Right ventricle myocardium inferior (tissue), 1 donor: ENCODE results near the gene PPP1R14C. TPM values are rescaled to one million over a fixed set of nuclear protein-coding genes. Genes with fewer than 3 reads are reported as not detected.

Experiments used
- ATAC-seq: fragments of 200-7000 bp; cut with Tn5 transposase; one replicate; pipeline ENCODE4 v1.9.1; 2020; ENCODE audit warnings: mild to moderate bottlenecking, moderate library complexity
- DNase-seq: peaks from one replicate; pipeline ENCODE4 v3.0.0; 2021; ENCODE audit errors: missing footprints
- intact Hi-C: fragments of 100-400 bp; cut with DNase I; formaldehyde crosslinking; loops from one replicate; pipeline ENCODE4 v1.11.0; 2022
- total RNA-seq: library from RNA; stranded (reverse); fragmentation: NEBNext Ultra II Directional; extraction: Animal tissue kit (Norgen Biotek cat#: 25700); gene quantifications from one replicate; pipeline ENCODE4 v1.2.1, GENCODE V29; 2021
- donor health status: DM: no; HTN: yes; CAD: no; lungs with severe emphysema.

Gene PPP1R14C
- total RNA-seq, 1 donor from 2014 or later: 129 TPM

DNA sequence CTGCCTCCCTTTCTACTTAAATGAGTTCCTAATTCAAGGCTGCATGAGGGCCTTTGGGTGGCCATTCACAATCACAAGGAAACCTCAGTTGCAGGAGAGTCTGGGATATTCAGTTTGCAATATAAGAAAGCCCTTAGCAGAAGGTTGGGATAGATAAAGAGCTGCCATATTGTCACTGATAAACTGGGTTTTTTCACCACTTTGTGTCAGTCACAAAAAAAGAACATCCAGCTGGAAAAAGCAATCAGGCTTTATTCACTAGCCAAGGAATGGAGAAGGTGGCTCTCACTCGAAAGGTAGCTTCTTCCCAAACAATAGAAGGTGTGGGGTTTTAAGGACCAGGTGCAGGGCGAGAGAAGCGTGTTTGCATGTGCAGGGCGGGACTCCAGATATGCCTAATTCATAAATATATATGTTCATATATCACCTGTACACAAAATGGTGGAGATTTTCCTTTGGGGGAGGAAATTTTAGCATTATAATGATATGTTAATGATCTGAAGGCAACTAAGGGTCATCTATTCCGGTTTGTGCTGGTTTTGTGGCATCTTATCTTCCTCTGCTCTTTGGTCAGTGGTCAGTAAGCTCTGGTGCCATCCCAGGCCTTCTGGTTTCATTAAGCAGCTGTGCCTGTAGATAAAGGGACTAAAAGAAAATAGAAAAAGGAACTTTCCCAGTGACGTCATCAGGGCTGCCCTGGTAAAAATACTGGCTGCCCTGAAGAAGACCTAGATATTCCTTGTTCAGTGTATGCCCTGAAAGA lies 128.8 kb downstream of the PPP1R14C start:
- DNase-seq: no peak
- ATAC-seq: no peak
- intact Hi-C loops: no loop called here

DNA sequence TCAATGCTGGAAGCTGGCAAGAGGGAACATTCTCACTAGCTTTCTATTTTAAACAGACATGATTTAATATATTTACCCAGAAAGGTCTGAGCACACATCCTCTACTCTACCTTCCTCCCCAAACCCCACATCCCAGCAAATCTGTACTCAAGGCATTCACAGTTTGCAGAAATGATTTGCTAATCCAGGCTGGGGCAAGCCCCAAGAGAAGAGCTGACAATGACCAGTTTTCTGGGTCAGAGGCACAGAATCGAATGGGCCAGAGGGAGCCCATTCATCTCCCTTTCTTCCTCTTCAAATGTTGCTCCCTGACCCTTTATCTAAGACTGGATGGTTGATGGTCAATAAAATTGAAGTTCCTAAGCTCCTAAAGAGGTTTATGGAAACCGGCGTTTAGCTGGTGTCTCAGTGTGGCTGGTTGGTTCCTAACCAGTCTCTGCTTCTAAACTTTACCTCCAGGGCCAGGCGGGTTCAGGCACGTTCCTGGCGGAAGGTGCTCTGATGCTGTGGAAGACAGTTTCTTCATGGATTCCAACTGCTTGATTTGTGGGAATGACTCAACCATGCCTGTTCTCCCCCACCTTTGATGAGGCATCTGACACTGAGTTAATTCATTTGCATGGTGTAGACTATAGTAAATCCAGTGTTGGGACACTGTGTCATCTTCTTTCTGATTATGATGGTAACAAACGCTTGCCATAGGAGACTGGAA lies 129.6 kb downstream of the PPP1R14C start:
- intact Hi-C loops: no loop called here
- ATAC-seq: no peak
- DNase-seq: no peak

DNA sequence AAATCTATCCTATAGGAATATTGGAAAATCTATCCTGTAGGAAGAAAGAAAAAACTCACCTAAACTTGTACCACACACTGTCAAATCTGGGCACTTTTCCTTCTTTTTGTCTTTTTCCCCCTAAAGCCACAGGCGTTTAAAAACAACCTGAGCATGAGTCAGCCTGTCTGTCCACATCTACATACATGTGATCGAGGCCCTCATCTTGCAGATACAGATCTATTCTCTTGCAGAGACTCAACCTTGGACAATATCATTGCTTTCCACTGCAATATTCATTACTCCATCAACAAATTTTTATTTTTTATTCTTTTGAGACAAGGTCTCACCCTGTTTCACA lies 130.1 kb downstream of the PPP1R14C start:
- ATAC-seq: no peak
- intact Hi-C loops: no loop called here
- DNase-seq: no peak

DNA sequence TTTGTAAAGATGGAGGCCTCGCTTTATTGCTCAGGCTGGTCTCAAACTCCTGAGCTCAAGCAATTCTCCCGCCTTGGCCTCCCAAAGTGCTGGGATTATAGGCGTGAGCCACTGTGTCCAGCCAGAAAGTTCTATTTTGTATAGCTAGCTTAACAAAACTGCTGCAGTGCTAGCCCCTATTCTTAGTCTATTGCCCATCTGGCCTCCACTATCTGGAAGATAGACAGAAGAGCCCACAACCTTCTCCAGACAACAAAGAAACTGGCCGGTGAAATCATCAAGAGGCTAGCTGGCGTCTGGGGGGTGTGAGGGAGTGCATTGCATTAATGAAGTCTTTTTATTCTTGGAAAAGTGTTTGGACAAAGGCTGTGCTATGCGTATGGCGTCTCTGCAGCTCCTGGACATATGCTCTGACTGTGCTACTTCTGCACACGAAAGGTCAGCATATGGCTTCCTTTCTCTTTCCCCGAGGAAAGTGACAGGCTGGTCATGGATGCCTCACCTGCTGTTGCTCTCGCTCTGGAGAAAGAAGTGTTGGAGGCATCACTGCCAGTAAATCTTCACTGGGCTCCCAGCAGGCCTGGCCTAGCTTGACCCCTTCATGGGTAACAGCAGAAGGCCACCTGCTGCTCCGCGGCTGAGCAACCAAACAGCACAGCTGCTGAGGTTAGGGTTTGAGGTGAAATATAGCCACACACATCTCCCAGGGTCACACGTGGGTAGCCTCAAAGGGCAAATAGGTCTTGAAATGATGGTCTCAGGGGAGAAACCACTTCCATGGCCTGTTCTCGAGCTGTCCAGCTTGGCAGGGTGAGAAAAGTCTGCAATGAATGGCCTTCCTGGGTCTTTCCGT lies 130.8 kb downstream of the PPP1R14C start:
- intact Hi-C loops: no loop called here
- DNase-seq (no peak), ATAC-seq (no peak)

DNA sequence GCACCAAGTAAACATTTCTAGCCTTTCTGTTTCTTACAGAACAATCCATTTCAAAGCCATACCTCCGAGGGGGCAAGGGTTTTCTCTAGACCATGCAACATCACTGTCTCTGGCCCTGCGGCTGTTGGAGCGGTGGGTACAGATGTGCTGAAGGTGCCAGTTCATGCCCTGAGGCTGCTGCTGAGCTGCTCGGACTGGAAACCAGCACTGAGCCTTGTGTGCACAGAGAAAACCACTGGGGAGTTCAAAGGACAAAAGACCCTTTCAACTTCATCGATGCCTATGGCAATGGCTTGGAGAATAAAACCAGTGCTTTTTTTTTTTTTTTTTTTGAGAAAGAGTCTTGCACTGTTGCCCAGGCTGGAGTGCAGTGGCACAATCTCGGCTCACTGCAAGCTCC lies 132.6 kb downstream of the PPP1R14C start:
- intact Hi-C loops: no loop called here
- ATAC-seq (no peak), DNase-seq (no peak)

DNA sequence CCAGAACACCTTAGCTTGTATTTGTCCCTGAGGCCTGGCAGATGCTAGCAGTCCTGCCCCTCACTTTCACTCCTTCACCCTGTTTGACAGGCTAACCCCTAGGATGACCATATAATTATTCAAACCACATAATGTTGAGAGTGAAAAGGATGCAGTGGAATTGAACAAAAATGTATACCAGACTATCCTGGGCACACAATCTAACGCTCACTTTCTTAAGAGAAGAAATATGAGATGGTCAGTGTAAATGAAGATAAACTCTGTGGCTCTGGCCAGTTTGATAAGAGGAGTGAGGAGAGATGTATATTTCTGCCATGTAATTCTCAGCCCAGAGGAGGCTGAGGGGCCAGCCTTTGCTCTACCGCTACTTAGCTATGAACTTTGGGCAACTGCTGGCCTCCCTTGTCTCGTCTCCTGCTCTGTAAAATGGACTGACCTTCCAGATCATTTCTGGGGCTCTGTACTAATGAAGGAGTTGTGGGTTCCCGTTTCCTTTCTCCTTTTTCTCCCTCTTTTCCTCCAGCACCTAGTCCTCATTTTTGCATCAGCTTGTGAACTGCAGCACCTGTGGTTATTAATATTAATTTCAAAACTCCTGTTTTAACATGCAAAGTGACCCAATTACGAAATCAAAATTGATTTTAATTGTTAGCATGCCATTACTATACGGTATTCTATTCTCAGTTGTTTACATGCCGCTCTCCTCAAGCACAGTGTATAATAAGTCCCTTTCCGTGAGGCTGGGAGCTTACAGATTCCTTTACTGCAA lies 133.5 kb downstream of the PPP1R14C start:
- intact Hi-C loops: no loop called here
- ATAC-seq (no peak), DNase-seq (no peak)

DNA sequence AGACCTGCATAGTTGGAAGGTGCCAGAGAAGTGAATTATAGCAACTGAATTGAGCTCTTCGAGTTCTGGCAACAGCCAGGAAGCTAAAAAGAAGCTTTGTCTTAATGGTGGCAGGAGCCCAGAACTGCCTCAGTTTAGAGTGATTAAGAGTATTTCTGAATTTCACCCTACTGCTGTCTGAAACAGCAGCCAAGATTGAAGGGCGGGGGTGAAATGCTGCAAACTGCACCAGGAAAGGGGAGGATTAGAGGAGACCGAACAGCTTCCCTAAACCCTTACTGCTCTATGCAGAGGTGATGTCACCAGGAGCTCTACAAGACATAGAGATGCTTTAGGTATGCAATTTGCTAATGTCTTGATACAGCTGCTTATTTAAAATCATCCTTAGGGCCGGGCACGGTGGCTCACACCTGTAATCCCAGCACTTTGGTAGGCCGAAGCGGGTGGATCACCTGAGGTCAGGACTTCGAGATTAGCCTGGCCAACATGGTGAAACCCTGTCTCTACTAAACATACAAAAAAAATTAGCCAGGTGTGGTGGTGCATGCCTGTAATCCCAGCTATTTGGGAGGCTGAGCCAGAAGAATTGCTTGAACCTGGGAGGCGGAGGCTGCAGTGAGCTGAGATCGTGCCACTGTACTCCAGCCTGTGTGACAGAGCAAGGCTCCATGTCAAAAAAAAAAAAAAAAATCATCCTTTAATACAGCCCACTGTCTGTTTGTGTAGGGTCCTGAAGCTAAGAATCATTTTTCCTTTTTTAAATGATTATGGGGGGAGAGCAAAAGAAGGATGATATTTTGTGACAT lies 134.3 kb downstream of the PPP1R14C start:
- intact Hi-C loops: no loop called here
- DNase-seq (no peak), ATAC-seq (no peak)

DNA sequence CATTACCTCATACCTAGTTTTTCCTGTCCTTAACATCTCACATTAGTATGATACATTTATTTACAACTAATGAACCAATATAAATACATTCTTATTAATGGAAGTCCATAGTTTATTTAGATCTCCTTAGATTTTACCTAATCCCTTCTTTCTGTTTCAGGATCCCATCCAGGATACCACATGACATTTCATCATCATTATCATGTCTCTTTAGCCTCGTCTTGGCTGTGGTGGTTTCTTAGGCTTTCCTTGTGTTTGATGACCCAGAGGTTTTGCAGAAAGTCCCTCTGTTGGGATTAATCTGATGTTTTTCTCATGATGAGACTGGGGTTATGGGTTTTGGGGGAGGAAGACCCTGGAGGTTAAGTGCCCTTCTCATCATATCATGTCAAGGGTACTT lies 136.7 kb downstream of the PPP1R14C start:
- DNase-seq (no peak), ATAC-seq (no peak)
- intact Hi-C loops: no loop called here

DNA sequence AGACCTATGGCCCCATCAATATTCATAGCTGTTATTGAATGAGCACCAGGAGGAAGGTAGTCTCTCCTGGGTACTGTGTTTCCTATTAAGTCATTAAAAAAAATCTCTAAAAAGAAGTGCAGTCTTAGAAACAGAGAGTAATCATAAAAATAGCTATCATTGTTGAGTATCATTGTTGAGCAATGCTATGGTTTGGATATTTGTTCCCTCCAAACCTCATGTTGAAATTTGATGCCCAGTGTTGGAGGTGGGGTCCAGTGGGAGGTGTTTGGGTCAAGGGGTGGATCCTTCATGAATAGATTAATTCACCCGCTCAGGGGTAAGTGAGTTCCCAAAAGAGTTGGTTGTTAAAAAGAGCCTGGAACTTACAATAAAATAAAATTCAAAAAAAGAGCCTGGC lies 137.9 kb downstream of the PPP1R14C start:
- ATAC-seq (no peak), DNase-seq (no peak)
- intact Hi-C loops: no loop called here

DNA sequence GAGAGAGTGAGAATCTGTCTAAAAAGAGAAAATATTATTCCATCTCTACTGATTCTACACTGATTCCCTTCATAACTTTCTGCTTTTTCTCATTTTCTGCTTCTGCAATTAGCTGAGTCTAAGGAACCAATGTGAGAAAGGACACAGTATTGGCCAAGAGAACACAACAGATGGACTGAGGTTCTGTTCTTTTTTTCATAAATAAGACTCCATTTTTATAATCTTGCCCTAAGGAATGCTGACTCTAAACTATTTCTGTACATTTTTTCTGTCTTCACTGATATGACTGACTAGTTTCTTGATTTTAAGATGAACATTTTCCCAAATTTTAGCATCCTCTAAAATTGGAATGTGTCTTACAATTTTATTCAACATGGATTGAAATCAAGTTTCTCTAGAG lies 138.9 kb downstream of the PPP1R14C start:
- intact Hi-C loops: no loop called here
- ATAC-seq (no peak), DNase-seq (no peak)

DNA sequence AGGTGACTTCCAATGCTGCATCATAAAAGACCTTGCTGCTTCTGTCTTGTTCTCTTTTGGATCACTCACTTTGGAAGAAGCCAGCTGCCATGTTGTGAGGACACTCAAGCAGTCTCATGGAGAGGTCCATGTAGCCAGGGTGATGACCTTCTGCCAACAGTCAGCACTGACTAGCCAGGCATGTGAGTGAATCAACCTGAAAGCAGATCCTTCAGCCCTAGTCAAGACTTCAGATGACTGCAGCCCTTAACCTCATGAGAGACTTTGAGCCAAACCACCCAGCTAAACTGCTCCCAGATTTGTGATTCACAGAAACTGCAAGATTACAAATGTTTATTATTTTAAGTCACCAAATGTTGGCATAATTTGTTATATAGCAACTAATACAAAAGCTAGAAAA lies 140.0 kb downstream of the PPP1R14C start:
- DNase-seq: no peak
- no peak for ATAC-seq
- intact Hi-C loops: no loop called here

DNA sequence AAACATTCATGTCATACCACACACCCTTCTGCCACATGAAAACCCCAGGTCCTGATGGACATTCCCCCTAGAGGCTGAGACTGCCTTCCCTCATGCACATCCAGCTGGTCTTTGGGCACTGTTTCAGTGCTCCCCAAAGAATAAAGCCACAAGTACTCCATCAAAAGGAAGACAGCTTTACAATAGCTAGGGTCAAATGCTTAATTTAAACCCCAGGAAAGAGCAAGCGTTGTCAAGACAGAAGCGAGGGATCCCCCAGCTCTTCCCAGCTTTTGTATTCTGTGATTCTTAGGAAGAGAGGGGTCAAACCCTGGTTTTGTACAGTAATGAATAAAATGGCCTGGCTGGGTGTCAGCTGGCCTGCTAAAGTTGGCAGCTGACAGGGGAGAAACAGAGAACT lies 143.6 kb downstream of the PPP1R14C start:
- DNase-seq: no peak
- intact Hi-C loops: no loop called here
- no peak for ATAC-seq

DNA sequence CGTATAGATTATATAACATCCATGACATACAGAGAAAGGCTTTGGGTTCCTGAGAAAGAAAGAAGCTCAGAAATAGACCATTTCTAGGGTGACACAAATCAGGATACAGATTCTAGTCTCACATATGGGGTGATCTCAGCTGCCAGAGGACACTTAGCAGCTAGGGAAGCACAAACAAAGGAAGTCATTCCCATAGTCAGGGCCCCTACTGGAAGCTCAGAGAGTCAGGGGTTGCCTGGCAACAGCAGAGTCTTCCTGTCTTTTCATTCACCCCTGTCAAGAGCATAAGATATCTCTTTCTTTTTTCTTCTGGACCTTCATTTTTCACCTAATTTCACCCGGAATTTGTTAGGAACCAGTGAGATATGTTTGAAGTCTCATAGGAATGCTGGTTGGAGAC lies 144.1 kb downstream of the PPP1R14C start:
- ATAC-seq: no peak
- DNase-seq: no peak
- intact Hi-C loops: no loop called here

DNA sequence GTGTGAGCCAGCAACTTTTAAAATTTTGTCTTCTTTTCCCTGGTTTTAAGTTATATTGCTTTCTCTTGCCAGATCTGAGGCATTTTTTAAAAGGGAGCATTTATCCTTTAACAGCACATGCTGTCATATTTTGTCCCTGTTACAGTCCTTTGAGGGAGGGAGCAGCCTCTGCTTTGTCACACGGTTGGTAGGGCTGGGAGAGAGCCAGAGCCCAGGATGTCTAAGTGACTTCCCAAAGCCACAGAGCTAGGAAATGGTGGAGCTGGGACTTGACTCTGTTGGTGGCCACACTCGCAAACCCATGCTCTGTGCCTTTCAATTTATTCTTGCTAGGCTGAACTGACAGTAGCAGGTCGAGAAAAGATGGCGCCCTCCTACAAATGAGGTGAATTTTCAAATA lies 145.6 kb downstream of the PPP1R14C start:
- no peak for ATAC-seq
- DNase-seq: no peak
- intact Hi-C loops: no loop called here

DNA sequence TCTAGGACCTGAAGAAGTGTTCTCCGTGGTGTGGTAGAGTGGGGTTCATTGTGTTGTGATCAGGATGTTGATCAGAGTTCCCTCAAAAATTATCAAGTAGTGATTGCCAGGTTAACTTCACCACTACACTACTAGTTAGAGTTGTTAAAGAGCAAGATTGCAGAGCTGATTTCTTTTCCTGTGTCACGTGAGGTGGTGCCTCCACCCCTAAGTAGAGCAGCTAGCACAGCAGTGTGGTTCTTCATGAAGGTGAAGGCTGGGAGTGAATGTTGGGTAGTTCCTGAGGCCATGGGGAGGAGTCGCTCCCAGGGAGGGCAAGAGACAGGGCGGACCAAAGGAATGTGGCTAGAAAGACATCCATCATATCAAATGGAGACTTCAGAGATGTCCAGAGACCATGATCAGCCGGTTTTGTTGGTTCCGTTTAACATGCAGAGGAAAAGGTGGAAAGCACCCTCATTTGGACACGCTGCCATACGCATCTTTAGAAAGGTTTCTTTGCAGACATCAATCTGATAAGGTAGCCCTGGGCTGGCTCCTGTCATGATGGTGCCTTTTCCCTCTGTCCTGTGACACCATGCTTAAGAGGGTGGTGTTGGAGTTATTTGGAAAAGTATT lies 146.7 kb downstream of the PPP1R14C start:
- DNase-seq (no peak), ATAC-seq (no peak)
- intact Hi-C loops: no loop called here

DNA sequence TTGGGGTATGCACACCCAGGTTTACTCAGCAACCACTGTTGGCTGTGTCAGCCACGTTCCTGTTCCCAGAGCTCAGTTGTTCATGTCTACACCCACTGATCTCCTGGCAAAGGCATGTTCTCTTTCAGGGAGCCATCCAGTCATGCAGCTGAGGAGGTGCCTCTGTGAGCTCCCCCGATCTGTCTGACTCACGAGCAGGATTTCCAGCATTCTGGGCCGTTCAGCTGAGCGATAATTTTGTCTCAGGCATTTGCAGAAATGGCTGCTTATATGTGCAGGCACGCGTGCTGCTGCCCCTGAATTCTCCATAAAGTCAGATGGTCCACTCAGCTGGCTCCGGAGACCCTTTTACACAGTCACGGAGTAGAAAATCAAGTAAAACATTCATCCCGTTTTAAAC lies 147.6 kb downstream of the PPP1R14C start:
- ATAC-seq (no peak), DNase-seq (no peak)
- intact Hi-C loops: no loop called here

DNA sequence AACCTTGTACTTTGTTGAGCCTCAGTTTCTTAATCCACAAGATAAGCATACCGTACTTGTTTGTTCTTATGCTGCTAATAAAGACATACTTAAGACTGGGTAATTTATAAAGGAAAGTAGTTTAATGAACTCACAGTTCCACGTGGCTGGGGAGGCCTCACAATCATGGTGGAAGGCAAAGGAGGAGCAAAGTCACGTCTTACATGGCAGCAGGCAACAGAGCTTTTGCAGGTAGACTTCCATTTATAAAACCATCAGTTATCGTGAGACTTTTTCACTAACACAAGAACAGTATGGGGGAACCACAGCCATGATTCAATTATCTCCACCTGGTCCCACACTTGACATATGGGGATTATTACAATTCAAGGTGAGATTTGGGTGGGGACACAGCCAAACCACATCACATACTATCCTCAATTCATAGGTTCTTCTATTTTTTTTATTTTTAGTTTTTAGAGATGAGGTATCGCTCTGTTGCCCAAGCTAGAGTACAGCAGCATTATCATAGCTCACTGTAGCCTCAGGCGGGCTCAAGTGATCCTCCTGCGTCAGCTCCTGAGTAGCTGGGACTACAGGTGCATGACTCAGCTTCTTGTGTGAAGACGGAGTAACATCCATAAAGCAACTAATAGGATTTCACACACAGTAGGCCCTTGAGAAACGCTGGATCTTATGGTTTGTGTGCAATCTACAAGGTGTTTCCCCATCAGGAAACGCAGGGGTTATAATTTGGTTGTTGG lies 149.3 kb downstream of the PPP1R14C start:
- ATAC-seq: no peak
- DNase-seq: no peak
- intact Hi-C loops: no loop called here
